HG02642 (cell line): ENCODE measurements around the gene CUX1.
"Not testable (repeated sequence)": the region's sequence is repeated elsewhere in the genome, so short reads cannot be mapped to it uniquely, and the experiment has no call there.

Experiments
- ATAC-seq: cut with Tn5 transposase; IDR thresholded peaks from one replicate; pipeline ENCODE4 v1.9.1; 2021; ENCODE audit warnings: mild to moderate bottlenecking; ENCODE audit not compliant: unreplicated experiment, poor library complexity

The CUX1 gene

DNA sequence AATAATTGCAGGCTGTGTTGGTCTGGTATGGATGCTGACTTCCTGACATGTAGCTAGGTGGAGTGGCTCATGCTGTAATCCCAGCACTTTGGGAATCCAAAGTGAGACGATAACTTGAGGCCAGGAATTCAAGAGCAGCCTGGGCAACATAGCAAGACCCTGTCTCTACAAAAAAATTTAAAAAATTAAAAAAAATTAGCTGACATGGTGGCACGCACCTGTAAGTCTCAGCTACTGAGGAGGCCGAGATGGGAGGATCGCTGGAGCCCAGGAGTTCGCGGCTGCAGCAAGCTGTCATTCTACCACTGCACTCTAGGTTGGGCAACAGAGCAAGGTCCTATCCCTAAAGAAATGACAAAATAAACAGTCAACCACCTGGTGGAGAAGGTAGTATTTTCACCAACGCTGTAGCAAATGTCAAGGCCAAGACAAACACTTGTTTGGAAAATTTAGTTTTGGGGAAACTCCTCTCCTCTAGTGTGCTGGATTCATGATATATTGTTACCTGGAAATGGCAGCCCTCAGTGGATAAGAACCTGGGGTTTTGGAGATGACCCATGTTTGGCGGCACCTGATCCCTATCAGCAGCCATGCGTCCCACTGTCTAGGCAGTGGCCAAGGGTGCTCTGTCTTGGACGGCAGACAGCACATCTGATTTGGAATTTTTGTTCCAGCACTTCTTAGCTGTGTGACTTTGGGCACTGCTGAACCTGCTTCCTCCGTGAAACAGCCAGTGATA is 29.5 kb downstream of the CUX1 start:
- no peak for ATAC-seq

DNA sequence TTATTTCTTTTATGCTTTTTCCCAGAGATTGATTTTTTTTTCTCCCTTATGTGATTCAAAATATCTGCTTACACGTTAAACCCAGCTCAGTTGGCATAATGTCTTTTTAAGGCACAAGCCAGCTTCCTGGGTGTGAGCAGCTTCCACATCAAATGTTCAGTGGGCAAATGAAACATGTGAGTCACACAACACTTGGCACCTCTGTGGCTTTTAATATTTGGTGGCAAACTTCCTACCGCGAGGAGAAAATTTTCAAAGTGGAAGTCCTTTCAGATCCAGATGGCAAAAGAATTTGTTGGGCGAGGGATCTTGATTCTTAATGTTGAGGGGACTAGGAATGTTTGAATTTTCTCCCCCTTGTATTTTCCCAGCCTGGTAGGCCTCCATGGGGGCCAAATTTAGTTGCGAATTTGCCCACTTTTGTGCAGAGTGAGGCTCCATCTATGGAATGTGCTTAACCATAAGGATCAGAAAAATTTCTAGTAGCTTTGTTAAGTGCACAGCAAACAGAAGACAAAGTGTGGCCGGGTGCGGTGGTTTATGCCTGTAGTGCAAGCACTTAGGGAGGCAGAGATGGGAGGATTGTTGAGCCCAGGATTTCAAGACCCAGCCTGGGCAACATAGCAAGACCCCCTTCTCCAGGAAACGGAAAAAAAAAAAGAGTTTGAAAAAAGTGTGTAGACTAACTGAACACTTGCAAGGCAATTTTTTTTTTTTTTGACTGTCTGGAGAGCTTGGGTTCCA is 31.0 kb downstream of the CUX1 start:
- no peak for ATAC-seq

DNA sequence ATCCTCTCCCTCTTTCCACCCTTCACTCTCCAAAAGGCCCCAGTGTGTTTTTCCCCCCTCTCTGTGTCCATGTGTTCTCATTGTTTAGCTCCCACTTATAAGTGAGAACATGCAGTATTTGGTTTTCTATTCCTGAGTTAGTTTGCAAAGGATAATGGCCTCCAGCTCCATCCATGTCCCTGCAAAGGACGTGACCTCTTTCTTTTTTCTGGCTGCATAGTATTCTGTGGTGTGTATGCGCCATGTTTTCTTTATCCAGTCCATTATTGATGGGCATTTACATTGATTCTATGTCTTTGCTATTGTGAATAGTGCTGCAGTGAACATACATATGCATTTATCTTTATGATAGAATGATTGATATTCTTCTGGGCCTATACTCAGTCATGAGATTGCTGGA is 31.9 kb downstream of the CUX1 start:
- not testable (repeated sequence) for ATAC-seq

DNA sequence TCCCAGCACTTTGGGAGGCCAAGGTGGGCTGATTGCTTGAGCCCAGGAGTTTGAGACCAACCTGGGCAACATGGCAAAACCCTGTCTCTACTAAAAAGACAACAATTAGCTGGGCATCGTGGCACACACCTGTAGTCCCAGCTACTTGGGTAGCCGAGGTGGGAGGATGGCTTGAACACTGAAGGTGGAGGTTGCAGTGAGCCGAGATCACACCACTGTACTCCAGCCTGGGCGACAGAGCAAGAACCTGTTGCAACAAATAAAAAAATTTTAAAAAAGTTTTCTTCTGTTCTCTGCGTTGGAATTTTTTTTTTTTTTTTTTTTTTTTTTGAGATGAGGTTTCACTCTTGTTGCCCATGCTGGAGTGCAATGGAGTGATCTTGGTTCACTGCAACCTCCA is 34.9 kb downstream of the CUX1 start:
- not testable (repeated sequence) for ATAC-seq

DNA sequence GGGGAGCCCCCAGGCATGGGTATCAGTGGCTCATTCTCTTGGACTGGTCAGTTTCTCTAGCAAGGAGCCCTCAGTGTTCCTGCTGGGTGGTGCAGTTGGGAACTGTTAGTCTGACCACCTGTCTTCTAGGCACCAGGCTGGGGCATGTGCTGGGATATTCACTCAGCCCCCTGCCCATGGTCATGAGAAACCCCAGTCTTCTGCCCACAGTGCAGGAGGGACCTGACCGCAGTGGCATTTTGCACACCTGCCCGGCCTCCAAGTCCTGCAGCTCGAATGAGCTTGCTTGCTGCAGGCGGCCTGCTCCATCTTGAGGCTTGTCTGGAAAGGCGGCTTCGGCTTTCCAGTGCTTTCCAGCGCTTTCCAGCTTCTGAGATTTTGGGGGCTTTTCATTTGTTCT is 36.3 kb downstream of the CUX1 start:
- no peak for ATAC-seq

DNA sequence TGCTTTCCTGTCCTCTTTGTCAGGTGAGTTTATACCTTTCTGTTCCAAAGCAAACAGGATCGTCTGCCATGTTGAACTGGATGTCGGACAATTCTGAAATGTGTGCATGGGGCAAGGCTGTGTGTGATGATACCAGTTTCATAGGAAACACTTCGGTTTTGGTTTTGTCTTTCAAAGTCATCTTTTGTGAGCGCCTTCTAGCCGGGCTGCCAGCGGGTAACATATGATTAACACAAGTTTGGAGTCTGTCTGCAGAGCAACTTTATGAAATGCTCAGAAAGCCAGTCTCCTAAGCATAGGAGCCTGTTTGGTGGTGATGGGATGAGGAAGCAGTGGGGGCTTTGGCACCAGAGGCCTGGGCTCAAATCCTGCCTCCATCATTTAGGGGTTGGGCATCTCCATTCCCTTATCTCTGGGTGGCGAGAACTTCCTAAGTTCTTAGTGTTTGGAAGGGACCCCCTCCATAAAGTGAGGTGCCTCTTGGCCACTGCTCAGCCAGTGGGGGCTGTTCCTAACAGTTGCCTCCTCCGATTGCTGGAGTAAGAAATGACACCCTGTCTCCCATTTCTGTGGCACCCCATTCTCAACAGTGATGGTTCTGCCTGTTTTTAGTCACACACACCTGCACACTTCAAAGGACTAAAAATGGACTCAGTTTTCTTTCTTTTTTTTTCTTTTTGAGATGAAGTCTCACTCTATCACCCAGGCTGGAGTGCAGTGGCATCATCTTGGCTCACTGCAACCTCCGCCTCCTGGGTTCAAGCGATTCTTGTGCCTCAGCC is 36.8 kb downstream of the CUX1 start:
- no peak for ATAC-seq

DNA sequence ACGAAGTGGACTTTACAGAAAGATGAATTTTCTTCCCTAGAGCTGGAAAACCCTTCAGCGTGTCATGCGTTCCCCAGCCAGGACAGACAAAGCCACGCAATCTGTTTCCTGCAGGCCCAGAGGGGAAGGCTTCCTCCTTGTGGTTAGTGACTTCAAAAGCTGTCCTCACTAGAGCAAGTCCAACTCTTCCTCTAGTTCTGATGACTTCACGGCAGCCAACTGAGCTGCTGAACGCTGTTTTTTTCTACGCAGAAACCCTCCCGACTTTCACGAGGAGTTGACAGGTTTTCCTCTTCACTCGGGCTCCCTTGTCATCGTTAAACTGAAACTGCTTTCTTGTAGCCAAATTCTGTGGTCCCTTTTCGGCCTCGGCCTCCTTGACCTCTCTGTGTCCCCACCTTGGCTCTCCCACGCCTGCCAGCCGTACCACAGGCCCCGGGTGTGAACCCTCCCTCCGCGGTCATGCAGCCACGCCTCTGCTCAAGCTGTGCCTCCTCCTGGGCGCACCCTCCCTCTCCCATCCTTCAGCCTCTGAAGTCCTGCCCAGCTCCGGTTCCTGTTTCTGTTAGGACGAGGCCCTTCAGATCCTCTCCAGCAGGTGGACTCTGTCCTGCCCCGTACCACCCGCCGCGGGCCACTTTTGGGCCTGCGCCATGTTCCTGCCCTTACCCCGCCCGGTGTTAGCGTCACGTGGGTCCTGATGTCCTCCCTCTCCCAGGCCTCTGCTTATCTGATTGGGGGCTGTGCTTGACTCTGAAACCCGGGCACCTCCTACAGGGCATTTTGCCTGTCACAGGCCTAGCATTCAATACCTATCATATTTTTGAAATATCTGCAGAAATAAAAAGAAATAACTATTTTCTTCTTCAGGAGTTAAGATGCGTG is 39.3 kb downstream of the CUX1 start:
- ATAC-seq, result peak; percentile 95

DNA sequence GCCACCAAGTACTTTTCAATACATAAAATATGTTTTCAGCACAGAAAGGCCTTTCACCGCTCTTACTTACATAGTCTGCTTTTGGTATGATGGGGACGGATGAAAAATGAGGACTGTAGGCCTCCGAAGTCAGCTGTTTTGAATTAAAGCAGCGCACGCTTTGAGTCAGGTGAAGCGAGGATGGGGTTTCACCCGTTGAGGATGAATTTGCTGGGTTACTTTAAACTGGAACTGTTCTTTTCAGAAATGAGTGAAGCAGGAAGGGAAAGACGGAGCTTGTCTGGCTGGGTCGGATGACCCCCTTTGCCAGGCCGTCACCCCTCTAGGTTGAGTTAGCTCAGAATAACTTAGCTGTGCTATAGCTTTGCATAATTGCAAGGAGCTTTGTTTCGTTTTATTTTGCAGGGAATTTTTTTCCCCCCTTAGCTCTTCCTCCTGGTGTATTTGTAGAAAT is 40.0 kb downstream of the CUX1 start:
- ATAC-seq, result peak; percentile 21

DNA sequence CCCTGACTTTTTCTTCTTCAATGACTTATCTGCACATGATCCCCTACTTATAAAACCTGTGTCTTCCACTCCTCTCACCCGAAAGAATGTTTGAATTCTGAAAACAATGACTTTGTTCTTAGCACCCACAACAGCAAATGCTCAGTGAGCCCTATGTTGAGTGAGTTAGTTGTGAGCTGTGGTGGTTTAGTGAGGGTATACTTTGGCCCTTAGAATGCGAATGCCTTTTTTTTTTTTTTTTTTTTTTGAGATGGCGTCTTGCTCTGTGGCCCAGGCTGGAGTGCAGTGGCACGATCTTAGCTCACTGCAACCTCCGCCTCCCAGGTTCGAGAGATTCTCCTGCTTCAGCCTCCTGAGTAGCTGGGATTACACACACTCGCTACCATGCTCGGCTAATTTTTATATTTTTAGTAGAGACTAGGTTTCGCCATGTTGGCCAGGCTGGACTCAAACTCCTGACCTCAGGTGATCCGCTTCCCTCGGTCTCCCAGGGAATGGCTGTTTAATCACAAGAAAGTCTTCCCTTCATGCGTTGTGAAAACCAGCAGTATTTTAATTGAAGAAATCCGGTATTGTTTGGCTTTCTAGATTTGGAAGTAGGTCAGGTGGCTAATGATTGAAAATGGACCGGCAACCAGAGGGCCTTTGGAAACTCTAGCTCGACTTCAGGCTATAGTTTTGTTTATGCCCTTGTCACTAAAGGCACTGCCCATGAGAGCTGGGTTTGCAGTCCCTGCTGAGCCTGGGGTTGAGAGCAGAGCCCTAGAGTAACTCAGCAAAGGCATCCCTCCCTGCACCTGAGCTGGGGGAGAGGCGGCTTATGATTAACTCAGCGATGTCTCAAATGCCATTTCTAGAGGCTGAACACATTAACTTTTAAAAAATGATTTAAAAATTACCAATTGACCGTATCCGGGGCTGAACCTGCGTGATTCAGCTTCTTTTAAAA is 41.3 kb downstream of the CUX1 start:
- ATAC-seq, result no peak

DNA sequence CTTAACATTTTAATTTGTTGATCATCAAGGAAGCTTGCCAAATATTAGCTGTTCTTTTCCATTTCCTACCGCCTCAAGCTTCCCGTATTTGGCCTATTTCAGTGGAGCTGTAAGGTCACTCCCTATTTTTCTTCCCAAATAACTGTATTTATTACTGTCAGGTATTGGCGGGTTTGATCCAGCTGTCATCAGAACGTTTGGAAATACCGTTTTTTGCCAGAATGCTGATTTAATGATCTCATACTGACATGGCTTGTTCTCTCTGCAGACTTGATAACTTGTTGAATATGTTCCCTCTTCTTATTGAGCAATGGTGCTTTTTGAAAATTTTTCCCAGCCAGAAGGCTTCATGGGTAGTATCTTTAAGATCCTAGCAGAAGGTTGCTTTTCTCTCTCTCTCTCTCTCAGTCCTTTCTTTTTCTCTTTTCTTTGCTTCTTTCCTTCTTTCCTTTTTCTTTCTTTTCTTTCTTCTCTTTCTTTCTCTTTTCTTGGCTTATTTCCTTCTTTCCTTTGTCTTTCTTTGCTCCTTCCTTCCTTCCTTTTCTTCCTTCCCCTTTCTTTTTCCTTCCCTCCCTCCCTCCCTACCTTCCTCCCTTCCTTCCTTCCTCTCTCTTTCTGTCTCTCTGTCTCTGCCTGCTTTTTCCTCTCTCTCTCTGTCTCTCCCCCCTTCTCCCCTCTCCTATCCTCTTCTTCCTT is 42.1 kb downstream of the CUX1 start:
- ATAC-seq, result no peak

DNA sequence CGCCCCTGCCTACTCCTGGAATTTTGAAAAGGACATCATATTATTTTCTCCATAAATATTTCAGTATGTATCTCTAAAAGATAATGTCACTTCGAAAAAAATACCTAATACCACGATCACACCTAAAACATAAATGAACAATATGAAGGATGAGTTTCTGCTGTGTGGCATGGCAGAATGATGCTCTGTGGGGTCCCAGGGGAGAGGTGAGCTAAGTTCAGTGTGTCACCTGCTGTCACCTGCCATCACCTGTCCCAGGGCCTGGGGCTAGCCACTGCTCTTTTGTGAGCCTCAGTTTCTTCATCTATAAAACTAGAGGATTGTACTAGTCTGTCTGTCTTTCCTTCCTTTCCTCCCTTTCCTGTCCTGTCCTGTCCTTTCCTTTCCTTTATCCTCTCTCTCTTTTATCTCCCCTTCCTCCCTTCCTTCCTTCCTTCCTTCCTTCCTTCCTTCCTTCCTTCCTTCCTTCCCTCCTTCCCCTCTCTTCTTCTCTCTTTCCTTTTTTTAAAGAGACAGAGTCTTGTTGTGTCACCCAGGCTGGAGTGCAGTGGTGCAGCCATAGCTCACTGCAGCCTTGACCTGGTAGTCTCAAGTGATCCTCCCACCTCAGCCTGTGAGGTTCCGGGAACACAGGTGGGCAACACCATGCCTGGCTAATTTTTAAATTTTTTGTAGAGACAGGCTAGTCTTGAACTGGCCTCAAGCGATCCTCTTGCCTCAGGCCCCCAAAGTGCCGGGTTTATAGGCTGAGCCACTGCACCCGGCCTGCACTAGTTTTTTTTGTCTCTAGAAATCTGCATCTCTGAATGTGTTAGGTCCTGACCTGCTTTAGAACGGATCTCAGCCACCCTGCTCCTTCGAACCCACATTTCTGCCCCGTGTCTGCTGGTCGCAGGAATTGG is 43.1 kb downstream of the CUX1 start:
- ATAC-seq, result no peak

DNA sequence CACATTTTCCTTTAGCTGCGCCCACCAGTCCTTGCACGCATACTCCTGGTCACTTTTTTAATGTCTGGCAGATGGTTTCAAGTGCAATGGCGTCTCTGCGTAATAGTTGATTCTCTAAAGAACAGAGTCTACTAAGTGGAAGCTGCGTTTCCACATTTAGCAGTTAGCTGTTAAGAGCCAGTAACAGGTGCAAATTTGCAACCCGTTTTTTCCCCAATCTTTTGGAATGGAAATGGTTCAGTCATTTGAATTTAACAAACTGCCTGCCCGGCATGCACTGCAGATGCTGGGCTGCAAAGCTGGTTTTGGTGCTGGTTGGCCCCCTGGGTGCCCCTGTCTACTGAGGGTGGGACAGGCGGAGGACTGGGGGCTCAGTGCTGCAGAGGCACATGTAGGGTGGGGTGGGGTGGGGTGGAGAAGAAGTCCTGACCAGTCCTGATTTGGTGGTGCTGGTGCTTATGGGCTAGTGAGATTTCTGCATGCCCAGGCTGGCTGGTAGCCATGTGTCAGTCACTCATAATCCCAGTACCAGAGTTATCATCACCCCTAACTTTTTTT is 43.9 kb downstream of the CUX1 start:
- no peak for ATAC-seq

DNA sequence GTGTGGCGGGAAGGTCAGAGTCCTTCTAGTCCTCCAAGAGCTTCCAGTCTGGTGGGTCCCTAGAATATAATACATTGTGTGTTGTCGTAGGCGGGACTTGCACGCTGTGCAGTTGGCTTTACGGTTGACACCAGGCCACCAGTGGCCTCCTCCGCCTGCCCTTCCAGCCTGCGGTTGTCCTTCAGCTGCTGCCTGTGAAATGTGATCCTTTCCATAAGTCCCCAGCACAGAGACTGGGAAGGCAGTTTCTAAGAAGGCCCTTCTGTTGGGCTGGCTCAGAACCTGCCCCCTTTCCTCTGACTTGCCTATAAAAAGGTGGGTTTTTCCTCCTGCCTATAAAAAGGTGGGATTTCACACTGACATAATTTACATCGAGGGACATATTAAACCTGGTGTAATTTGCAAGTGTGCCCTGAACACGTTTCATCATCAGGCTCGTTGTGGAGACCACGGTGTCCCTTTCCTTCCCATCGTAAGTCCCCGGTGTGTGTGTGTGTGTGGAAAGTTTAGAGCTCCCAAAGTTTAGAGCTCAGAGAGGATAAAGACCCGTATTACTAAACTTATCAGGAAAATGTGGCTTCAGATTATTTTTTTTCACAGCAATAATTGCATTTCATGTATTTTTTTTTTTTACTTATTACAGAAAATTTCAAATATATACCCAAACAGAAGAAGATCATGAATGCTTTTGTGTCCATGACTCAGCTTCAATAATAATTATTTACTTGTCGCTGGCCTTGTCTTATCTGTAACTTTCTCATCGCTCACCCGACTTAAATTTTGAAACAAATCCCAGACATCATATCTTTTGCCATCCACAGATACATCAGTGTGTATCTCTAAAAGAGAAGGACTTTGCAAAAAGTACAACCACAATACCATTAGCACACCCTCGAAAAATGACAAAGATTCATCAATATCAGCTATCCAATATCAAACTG is 45.1 kb downstream of the CUX1 start:
- no peak for ATAC-seq

DNA sequence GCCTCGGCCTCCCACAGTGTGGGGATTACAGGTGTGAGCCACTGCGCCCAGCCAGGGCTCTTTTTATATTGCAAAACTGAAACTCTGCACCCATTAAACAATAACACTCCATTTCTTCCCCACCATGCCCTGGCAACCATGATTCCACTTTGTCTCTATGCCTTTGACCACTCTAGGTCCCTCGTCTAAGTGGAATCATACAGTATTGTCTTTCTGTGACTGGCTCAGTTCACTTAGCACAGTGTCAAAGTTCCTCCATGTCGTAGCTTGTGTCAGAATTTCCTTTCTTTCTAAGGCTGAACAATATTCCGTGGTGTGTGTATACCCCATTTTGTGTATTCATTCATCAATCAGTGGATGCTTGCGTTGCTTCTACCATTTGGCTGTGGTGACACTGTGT is 46.2 kb downstream of the CUX1 start:
- ATAC-seq, result no peak

DNA sequence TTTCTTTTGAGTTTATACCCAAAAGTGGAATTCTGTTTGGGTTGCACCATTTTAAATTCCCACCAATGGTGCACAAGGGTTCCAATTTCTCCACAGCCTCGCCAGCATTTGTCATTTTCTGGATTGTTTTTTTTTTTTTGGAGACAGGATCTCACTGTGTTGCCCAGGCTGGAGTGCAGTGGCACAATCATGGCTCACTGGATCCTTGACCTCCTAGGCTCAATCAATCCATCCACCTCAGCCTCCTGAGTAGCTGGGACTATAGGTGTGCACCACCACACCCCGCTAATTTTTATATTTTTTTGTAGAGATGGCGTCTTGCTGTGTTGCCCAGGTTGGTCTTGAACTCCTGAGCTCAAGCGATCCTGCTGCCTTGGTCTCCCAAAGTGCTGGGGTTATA is 46.6 kb downstream of the CUX1 start:
- no peak for ATAC-seq

DNA sequence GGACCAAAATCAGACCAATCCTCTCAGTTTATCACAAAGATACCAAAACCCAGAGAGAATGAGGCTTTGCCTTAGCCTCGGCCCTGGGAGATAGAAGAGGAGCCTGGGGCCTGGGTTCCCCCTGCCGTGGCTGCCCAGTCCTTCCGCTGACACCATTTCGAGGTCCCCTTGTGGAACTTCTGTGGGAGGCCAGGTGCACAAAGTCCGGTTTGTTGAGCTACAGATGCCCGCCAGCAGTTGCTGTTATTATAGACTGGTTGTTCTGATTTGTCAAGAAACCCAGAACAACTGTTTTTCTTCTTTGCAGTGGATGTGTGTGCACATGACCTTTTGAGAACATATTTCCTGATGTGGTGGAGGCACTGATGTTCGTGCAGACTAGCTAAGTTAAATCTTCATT is 47.6 kb downstream of the CUX1 start:
- ATAC-seq, result no peak
